ENCODE results near the gene LMX1A. TPM values are rescaled to one million over a fixed set of nuclear protein-coding genes. Genes with fewer than 3 reads are reported as not detected.

Gene LMX1A
- total and polyA plus RNA-seq, 5 donors, result not detected

DNA sequence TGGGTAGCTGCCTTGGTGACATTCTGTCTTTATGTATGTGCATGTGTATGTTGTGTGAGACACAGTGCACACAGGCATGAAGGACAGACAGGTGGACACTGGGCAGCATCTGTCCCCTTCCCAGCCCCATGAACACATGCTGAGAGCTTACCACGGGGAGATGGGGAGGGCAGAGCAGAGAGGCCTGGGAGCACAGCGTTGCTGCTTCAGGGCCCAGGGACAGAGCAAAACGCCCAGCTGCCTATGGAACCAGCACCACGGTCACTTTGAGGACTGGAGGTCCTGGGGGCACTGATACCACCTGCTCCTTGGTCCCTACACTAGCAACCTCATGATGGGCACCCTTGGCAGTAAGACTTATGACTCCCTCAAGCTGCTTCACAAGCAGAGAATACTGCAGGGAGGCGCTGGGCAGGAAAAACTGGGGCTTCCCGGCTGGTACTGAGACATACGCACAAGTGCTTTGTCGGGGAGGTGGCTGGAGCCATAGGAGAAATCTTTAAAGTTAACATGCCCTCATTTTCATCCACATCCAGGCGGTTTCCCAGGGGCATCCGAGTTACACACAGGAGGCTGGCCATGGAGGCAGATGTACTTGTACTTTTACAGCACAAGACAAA is 40.3 kb downstream of the LMX1A start:
- 75% methylated on average over 10 of the region's 10 CpGs for WGBS
- no peak for ATAC-seq
- intact Hi-C loops (cut with DNase I), result no loop called here
- H3K4me3 ChIP-seq (ENCODE audit: low read length), result no peak overlapping the region
- DNase-seq, result no peak
- H3K4me1 ChIP-seq (ENCODE audit: control insufficient read depth, insufficient read depth, low read length), result no peaks in the 10 kb centered on the region
- peaks cover 4% of the 10 kb centered on the region for H3K9me3 ChIP-seq (ENCODE audit: control insufficient read depth, low read length)
- no peak overlapping the region for H3K27ac ChIP-seq (ENCODE audit: low read length)
- no peaks in the 10 kb centered on the region for H3K27me3 ChIP-seq (ENCODE audit: control insufficient read depth, insufficient read depth)

DNA sequence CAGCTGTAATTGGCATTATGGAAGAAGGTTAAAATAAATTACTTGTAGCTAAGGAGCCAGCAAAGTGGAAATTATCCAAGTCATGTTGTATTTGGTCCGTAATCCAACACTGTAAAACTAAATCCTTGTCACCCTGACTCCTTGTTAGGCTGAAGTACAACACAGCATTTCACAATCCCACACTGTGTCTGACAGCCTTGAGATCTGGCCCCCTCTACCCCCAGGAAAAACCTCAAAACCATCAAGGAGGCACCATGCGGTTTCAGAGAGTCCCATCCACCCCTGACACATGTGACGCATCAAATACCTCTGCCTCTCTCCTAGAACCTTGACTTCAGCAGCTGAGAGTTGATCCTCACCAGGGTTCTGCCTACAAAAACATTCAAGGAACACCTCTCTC is 41.0 kb downstream of the LMX1A start:
- intact Hi-C loops (cut with DNase I), result no loop called here
- Histone ChIP-seq H3K9me3 (ENCODE audit: control insufficient read depth, low read length) (peaks cover 4% of the 10 kb centered on the region), H3K4me1 (ENCODE audit: control insufficient read depth, insufficient read depth, low read length) (no peaks in the 10 kb centered on the region), H3K27ac (ENCODE audit: low read length) (no peak overlapping the region), H3K27me3 (ENCODE audit: control insufficient read depth, insufficient read depth) (no peaks in the 10 kb centered on the region), H3K4me3 (ENCODE audit: low read length) (no peak overlapping the region)
- WGBS, result 75% methylated on average over 3 of the region's 3 CpGs
- no peak for ATAC-seq
- DNase-seq, result no peak

GRCh38 chr1:165313903-165314302 is 42.6 kb downstream of the LMX1A start:
- no peak for ATAC-seq
- Histone ChIP-seq H3K27ac (ENCODE audit: low read length) (no peak overlapping the region), H3K9me3 (ENCODE audit: control insufficient read depth, low read length) (peaks cover 4% of the 10 kb centered on the region), H3K4me1 (ENCODE audit: control insufficient read depth, insufficient read depth, low read length) (no peaks in the 10 kb centered on the region), H3K27me3 (ENCODE audit: control insufficient read depth, insufficient read depth) (no peaks in the 10 kb centered on the region), H3K4me3 (ENCODE audit: low read length) (no peak overlapping the region)
- no peak for DNase-seq
- WGBS, result 26% methylated on average over 4 of the region's 4 CpGs
- intact Hi-C loops (cut with DNase I), result no loop called here

GRCh38 chr1:165312591-165312990 is 43.9 kb downstream of the LMX1A start:
- H3K4me1 ChIP-seq (ENCODE audit: control insufficient read depth, insufficient read depth, low read length), result no peaks in the 10 kb centered on the region
- DNase-seq (no peak), ATAC-seq (no peak)
- WGBS, result 63% methylated on average over 2 of the region's 2 CpGs
- intact Hi-C loops (cut with DNase I), result no loop called here
- no peaks in the 10 kb centered on the region for H3K27me3 ChIP-seq (ENCODE audit: control insufficient read depth, insufficient read depth)
- no peak overlapping the region for H3K4me3 ChIP-seq (ENCODE audit: low read length)
- peaks cover 4% of the 10 kb centered on the region for H3K9me3 ChIP-seq (ENCODE audit: control insufficient read depth, low read length)
- no peak overlapping the region for H3K27ac ChIP-seq (ENCODE audit: low read length)

GRCh38 chr1:165306543-165307434 is 49.7 kb downstream of the LMX1A start:
- no peak overlapping the region for H3K4me3 ChIP-seq (ENCODE audit: low read length)
- no peak overlapping the region for H3K27ac ChIP-seq (ENCODE audit: low read length)
- 74% methylated on average over 6 of the region's 6 CpGs for WGBS
- no peaks in the 10 kb centered on the region for H3K9me3 ChIP-seq (ENCODE audit: control insufficient read depth, low read length)
- H3K4me1 ChIP-seq (ENCODE audit: control insufficient read depth, insufficient read depth, low read length), result no peaks in the 10 kb centered on the region
- intact Hi-C loops (cut with DNase I), result no loop called here
- no peaks in the 10 kb centered on the region for H3K27me3 ChIP-seq (ENCODE audit: control insufficient read depth, insufficient read depth)
- no peak for ATAC-seq
- no peak for DNase-seq

- Histone ChIP-seq H3K27ac (ENCODE audit: low read length) (no peak overlapping the region), H3K27me3 (ENCODE audit: control insufficient read depth, insufficient read depth) (no peaks in the 10 kb centered on the region), H3K9me3 (ENCODE audit: control insufficient read depth, low read length) (no peaks in the 10 kb centered on the region), H3K4me3 (ENCODE audit: low read length) (no peak overlapping the region), H3K4me1 (ENCODE audit: control insufficient read depth, insufficient read depth, low read length) (no peaks in the 10 kb centered on the region)
- WGBS, result 70% methylated on average over 8 of the region's 8 CpGs
- intact Hi-C loops (cut with DNase I), result no loop called here
- ATAC-seq (no peak), DNase-seq (peak in 2 of 3 donors; percentile 14 to 44)
Observed at GRCh38 chr1:165303386-165303785, 53.1 kb downstream of the LMX1A start.

- 84% methylated on average over 2 of the region's 2 CpGs for WGBS
- intact Hi-C loops (cut with DNase I), result no loop called here
- ATAC-seq, result no peak
- Histone ChIP-seq H3K4me3 (ENCODE audit: low read length) (no peak overlapping the region), H3K9me3 (ENCODE audit: control insufficient read depth, low read length) (no peaks in the 10 kb centered on the region), H3K4me1 (ENCODE audit: control insufficient read depth, insufficient read depth, low read length) (no peaks in the 10 kb centered on the region), H3K27me3 (ENCODE audit: control insufficient read depth, insufficient read depth) (no peaks in the 10 kb centered on the region), H3K27ac (ENCODE audit: low read length) (no peak overlapping the region)
- no peak for DNase-seq
Observed at GRCh38 chr1:165300400-165300903, 56.1 kb downstream of the LMX1A start.

DNA sequence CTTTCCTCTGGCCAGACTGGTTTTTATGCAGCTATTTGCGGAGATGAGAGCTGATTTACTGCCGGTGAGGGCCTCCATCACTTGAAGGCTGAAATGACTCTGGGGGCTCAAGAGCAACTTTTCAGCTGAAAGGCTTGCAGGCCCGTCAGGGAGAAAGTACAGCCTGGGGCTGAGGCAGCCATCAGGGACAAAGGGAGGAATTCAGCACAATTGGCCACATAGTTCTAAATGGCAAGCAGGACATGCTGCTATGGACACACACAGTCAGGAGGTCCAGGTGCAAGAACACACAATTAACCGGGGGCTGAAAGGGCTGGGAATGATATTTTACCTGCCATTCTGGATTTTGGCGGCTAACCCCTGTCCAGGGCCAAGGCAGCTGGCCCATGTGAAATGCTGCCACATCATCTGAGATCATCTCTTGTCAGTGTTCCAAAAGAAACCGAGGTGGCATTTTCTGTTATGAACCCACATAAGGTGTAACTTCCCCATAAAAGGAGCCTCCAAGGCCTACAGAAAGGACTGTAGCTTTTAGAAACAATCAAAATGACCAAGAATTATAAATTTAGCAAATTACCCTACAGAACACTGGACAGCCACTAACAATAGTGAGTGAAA is 58.2 kb downstream of the LMX1A start:
- H3K4me1 ChIP-seq (ENCODE audit: control insufficient read depth, insufficient read depth, low read length), result no peaks in the 10 kb centered on the region
- no peak for ATAC-seq
- no peak overlapping the region for H3K4me3 ChIP-seq (ENCODE audit: low read length)
- no peak for DNase-seq
- intact Hi-C loops (cut with DNase I), result no loop called here
- no peak overlapping the region for H3K27ac ChIP-seq (ENCODE audit: low read length)
- no peaks in the 10 kb centered on the region for H3K9me3 ChIP-seq (ENCODE audit: control insufficient read depth, low read length)
- no peaks in the 10 kb centered on the region for H3K27me3 ChIP-seq (ENCODE audit: control insufficient read depth, insufficient read depth)
- WGBS, result 83% methylated on average over 6 of the region's 6 CpGs

- 77% methylated on average over 4 of the region's 4 CpGs for WGBS
- H3K27me3 ChIP-seq (ENCODE audit: control insufficient read depth, insufficient read depth), result no peaks in the 10 kb centered on the region
- DNase-seq (no peak), ATAC-seq (no peak)
- intact Hi-C loops (cut with DNase I), result no loop called here
- H3K9me3 ChIP-seq (ENCODE audit: control insufficient read depth, low read length), result no peaks in the 10 kb centered on the region
- H3K4me1 ChIP-seq (ENCODE audit: control insufficient read depth, insufficient read depth, low read length), result no peaks in the 10 kb centered on the region
- H3K4me3 ChIP-seq (ENCODE audit: low read length), result no peak overlapping the region
- no peak overlapping the region for H3K27ac ChIP-seq (ENCODE audit: low read length)
Observed at GRCh38 chr1:165296205-165296604, 60.3 kb downstream of the LMX1A start.

DNA sequence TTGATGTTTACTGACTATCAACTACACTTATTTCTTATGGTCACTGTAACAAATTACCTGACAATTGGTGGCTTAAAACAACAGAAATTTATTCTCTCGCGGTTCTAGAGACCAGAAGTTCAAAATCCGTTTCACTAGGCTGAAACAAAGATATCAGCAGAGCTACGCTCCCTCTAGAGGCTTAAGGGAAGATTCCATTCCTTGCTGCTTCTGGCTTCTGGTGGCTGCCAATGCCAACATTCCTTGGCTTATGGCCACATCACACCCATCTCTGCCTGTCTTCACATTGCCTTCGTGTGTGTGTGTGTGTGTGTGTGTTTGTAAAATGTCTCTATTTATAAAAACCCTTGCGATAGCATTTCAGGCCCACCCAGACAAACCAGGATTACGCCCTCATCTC is 66.4 kb downstream of the LMX1A start:
- DNase-seq (no peak), ATAC-seq (no peak)
- no peak overlapping the region for H3K4me3 ChIP-seq (ENCODE audit: low read length)
- peaks cover 3% of the 10 kb centered on the region for H3K27me3 ChIP-seq (ENCODE audit: control insufficient read depth, insufficient read depth)
- no peaks in the 10 kb centered on the region for H3K4me1 ChIP-seq (ENCODE audit: control insufficient read depth, insufficient read depth, low read length)
- WGBS, result 67% methylated on average over 7 of the region's 7 CpGs
- intact Hi-C loops (cut with DNase I), result no loop called here
- no peaks in the 10 kb centered on the region for H3K9me3 ChIP-seq (ENCODE audit: control insufficient read depth, low read length)
- no peak overlapping the region for H3K27ac ChIP-seq (ENCODE audit: low read length)

- Histone ChIP-seq H3K27ac (ENCODE audit: low read length) (no peak overlapping the region), H3K27me3 (ENCODE audit: control insufficient read depth, insufficient read depth) (peaks cover 3% of the 10 kb centered on the region), H3K4me3 (ENCODE audit: low read length) (no peak overlapping the region), H3K9me3 (ENCODE audit: control insufficient read depth, low read length) (no peaks in the 10 kb centered on the region), H3K4me1 (ENCODE audit: control insufficient read depth, insufficient read depth, low read length) (no peaks in the 10 kb centered on the region)
- DNase-seq (no peak), ATAC-seq (no peak)
- WGBS, result 71% methylated on average over 3 of the region's 3 CpGs
- intact Hi-C loops (cut with DNase I), result no loop called here
Observed at GRCh38 chr1:165289556-165289955, 67.0 kb downstream of the LMX1A start.

Measured in right cardiac atrium (tissue), 5 donors.